KG1 (cell line): ENCODE results near the gene THSD4.

ENCODE experiments used
- DNase-seq: peaks from one replicate; lab custom pipeline; 2025; lab: John Stamatoyannopoulos, UW

THSD4 gene

DNA sequence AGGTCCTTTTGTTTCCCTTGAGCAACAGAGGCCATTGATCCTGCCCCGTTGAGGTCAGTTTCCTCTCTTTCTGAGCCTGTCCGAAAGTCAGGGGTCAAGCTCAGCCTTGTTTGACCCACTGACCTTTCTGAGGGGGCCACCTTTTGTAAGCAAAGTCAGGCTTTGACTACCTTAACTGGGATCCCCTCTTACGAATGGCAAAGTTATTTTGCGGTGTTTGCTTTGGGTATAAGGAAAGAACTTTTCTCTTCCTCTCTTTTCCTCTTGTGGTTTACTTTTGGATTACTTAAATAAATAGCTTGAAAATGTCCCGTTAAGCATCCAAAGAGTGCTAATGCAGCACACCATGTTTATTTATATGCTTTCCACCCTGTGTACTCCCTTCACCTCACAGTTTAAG lies 340.6 kb downstream of the THSD4 start:
- no peak for DNase-seq

- no peak for DNase-seq
These were observed 341.1 kb downstream of the THSD4 start for GRCh38 chr15:71456362-71456761.

GRCh38 chr15:71456811-71457210 lies 341.5 kb downstream of the THSD4 start:
- DNase-seq = no peak

- DNase-seq = no peak
These were observed 342.9 kb downstream of the THSD4 start for GRCh38 chr15:71458089-71458660.

GRCh38 chr15:71461748-71462147 lies 346.5 kb downstream of the THSD4 start:
- DNase-seq = no peak

GRCh38 chr15:71462638-71463037 lies 347.4 kb downstream of the THSD4 start:
- no peak for DNase-seq

GRCh38 chr15:71463156-71463665 lies 347.9 kb downstream of the THSD4 start:
- no peak for DNase-seq

DNA sequence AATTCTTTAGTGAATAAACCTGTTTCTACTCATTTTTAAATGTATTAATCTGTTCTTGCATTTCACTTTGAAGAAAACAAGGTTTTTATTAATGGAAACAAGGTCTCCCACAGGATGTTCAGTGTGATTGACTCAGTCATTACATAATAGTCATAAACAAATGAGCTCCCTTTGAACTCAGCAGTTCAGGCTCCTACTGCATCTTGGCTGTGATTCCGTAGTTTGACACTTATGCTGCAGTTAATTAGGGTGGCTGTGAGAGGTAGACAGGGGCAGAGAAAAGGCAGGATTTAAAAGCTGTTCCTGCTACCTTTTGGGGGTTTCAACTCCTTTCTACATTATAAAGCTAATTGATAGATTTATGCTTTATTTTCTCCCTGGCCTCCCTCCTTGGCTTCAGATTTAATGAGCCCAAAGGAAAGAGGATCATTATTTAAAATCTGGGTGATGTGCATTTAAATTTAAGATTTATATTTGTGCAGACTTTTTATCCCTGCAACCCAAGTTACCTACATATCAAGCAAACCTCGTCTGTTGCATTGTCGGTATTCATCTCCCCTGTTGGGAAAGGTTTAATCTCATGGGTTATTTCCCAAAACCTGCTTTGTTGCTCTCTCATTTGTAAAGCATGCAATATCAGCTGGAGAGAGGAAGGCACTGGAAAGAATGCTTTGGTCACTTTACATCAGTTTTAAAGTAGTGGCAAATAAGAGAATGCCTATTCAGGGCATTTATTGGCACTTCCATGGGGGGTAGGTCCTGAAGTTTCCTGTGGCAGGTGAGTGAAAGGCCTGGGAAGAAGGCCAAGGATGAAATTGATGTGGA lies 350.1 kb downstream of the THSD4 start:
- no peak for DNase-seq

- DNase-seq = no peak
These were observed 353.4 kb downstream of the THSD4 start for GRCh38 chr15:71468715-71469114.

DNA sequence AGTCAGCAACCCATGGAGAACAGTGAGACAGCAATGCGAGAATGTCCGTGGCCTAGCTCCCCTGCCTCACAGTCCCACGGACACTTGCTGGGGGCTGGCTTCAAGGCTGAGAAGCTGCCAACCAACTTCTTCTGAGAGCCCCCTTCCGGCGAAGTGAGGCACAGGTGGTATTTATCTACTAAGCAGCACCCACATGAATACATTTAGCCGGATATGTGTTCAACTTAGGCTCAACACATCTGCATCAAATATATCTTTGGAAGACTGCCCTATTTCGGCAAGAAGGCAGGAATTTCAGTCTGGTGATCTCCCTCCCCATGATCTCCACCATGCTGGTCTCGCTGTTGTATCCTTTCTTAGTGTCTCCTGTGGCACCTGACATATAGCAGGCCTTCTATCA lies 354.1 kb downstream of the THSD4 start:
- no peak for DNase-seq

DNA sequence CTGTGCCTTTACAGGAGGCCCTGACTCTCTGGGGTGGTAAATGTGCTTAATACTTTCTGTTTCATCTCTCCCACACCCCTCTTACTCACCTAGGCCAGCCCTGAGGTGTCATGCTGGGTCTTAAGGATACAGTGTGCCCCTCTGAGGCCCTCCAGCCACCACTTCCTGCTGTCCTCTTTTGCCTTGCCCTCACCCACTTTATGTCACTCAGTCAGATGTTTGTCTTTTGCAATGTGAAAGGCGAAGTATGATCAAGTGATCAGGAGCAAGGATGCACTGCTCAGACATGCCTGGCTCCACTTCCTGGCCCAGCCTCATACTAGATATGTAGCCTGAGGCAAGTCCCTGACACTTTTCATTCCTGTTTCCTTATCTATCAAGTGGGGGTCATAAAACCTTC lies 356.1 kb downstream of the THSD4 start:
- DNase-seq = no peak

DNA sequence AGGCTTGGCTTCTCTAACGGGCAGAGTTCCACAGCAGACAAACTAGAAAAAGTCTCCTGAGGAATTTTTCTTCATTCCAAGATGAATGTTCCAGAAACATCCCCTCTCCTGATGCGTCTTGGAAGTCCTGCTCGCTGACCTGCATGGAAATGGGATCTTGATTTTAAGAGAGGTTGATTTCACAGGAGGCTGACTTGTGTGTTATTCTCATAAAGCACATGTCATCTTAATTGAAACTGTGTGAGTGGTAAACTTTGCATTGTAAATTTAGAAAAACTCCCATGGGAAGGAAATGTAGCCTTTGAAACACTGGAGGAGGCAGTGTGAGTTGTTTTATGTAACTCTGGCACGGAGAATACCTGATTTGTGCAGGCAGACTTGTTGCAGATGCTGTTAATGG lies 357.3 kb downstream of the THSD4 start:
- DNase-seq = no peak

DNA sequence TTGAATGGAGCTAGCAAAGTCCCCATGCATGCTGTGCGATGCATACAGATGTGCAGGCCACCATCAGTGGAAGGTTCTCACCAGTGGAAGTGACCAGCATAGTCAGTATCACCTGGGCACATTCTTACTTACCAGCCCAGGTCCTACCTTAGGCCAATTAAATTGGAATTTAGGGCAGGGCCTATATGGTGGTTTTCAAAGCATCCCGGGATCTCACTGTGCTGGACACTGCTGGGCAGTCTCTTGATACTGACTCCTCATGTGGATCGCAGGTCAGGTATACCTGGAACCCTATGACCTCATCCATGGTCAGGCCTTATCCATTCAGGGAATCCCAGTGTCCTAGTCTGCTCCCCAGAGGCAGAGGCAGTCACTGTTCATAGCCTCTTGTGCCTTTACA lies 358.5 kb downstream of the THSD4 start:
- no peak for DNase-seq

DNA sequence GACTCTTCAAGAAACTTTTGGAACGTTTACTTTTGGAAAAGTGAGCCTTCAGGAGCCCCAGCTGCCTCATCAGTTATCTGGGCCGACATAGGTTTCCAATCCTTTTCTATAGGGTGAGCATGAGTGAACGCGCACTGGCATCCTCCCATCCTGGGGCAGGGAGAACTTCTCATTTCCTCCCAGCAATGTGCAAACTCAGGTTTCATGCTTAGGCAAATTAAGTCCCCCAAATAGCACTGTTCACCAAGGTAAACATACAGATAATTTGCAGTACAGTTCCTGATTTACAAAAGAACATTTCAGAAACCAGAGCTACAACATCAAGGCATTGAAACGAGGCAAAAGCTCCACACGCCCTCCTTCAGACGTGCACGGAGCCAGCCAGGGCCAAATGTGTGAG lies 361.6 kb downstream of the THSD4 start:
- no peak for DNase-seq

DNA sequence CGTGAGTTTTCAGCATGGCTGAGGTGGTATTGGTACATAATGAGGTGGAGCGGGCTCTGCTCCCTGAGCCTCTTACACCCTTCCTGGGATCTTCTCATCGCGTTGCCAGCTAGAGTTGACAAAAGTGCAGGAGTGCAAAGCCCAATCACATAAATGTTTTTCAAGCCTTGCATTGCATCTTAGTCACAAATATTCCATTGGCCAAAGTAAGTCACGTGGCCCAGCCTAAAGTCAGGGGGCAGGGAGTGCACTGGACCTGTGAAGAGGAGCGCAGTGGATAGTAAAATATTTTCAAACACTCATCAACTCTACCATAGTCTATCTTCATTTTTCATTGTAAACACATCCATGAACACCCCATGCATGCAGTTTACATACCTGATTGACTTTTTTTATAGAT lies 365.3 kb downstream of the THSD4 start:
- DNase-seq = no peak

- no peak for DNase-seq
These were observed 368.8 kb downstream of the THSD4 start for GRCh38 chr15:71484080-71484479.

DNA sequence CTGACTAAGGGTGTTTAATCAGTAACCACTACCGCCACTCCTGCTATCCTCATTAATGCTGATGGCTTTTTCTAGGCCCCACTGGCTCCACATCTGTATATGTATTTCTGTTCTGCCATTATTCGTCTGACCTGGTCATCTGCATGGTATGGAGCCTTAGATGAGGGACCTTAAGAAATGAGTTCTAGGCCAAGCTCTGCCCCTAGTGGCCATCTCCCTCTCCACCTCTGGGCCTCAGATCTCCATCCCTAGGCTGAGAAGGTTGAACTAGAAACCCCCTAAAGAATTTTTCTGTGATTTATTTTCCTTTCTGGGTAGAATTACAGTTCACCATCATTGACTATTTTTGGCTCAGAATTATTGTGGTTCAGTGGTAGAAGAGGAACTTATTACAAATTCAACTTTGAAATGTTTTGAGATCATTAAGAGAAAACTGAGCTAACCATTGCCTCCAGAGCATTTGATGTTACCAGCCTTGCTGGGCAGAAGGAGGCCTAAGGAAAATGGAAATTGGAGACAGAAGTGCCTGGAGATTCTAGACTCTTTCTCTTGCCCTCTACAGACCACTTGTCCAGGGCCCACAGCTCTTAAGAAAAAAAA lies 369.9 kb downstream of the THSD4 start:
- DNase-seq = no peak

DNA sequence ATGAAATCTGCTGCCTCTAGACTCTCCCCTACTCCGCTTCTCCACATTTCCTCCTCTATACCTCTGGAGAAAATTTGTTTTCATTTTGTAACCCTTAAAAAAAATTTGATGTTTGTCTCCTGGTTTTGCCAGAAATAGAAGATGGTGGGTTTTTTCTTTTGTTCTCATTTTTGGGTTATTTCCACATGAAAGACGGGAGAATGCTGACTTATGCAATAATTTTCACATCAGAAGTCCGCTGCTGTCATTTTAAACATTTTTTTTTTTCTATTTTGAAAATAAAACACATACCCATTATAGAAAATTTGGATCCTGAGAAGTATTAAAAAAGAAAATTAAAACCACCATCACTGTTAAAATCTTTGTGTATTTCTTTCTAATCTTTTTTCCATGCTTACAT lies 374.3 kb downstream of the THSD4 start:
- DNase-seq = no peak

DNA sequence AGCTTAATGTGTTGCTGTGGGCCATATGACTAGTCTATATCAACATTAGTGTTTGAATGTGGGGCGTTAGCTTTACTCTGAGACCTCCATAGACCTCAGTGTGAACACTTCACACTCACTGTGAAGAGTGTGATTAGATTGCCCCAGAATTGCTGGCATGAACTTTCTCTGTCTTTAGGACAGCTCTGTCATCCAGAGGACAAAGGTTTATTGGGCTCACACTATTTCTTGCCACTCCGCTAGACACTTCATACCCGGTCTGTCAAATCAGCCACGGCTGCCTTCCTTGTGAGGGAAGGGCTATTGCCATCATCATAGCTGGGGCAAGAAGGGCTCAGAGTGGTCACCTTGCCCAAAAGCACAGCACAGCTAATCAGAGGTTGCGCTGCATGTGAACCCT lies 378.3 kb downstream of the THSD4 start:
- no peak for DNase-seq

GRCh38 chr15:71494563-71495397 lies 379.5 kb downstream of the THSD4 start:
- no peak for DNase-seq

GRCh38 chr15:71495398-71495780 lies 380.1 kb downstream of the THSD4 start:
- no peak for DNase-seq

DNA sequence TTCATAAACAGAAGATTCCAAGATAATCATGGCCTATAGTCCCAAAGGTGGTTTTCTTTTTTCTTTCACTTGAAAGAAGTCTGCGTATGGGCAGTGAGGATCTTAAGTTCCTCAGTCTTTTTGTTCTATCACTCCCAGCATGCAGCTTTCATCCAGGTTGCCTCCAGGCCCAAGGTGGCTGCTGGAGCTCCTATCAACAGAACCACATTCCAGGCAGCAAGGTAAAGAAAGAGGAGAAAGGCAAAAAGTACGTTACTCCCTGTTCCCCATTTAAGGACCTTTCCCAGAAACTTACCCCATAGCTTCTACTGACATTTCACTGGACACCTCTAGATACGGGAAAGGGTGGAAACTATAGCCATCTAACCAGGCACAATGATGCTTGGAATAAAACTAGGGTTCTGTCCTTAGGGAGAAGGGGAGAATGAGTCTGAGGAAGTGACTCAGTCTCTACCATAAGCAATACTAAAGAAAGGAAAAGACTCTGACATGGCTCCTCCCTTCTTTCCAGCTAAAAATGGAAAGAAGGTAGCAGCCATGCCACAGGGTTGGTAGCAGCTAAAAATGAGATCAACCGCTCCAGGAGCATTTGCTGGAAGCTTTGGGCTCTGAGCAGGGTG lies 381.2 kb downstream of the THSD4 start:
- DNase-seq = no peak
